Kidney glomerular epithelial cell (primary cell): Measurements from ENCODE around the gene SDSL.

ENCODE experiments used
- DNase-seq: peaks from one replicate; lab custom pipeline; 2025; lab: John Stamatoyannopoulos, UW

The SDSL gene

DNA sequence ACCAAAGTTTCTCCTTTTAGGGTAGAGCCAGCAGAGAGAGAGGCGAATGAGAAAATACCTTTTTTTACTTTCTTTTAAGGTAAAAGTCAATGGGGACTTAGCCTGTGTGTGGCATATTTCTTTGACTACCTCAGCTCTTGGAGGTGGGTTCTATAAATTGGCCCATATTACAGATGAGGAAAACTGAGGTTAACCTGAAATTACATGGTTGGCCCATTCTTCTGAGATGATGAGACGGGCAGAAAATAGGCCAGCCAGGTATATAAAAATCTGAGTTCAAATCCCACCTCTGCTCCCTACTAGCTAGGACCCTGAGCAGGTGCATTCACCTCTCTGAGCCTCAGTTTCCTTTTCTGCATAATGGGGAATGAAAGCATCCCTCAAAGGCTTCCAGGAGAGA is 27.1 kb downstream of the SDSL start:
- no peak for DNase-seq

DNA sequence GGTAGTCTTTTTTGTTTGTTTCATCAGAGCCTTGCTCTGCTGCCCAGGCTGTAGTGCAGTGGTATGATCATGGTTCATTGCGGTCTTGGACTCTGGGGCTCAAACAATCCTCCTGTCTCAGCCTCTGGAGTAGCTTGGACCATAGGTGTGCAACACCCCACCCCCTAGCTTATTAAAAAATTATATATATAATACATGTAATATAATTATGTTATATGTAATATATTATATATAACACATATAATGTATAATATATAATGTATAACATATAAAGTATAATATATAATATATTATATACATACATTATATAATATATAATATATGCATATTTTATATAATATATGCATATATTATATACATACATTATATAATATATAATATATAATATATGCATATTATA is 27.7 kb downstream of the SDSL start:
- DNase-seq, result no peak

DNA sequence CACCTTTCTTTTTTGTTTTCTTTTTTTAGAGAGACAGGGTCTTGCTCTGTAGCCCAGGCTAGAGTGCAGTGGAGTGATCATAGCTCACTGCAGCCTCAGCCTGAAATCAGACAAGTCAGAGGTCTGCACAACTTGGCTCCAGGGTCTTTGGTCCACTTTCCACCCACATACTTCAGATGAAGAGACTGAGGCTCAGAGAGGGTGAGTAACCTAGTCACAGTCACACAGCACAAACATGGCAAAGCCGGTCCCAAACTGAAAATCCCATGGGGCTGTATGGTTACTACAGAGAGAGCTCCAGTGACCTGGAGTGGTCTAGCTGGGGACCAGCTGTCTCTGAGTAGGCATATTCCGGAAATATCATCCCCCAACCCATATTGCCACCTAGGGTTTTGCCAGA is 30.3 kb downstream of the SDSL start:
- no peak for DNase-seq

DNA sequence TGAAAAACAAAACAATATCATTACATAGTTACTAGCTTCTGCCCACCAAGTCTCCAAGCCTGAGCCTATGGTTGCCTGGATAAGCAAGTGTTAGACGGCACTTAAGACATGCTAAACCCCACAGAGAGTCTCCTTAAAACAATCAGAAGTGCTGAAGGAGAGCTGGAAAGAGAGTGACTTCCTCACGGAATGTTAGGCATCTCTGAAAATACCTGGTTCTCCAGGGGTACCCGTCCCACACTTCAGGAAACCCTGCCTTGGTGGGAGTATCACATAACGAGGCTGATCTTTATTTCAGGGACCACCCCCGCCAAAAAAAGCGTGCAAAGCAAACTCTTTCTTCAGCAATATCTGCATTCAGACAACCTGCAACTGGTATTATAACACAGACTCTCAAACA is 31.1 kb downstream of the SDSL start:
- DNase-seq, result no peak

DNA sequence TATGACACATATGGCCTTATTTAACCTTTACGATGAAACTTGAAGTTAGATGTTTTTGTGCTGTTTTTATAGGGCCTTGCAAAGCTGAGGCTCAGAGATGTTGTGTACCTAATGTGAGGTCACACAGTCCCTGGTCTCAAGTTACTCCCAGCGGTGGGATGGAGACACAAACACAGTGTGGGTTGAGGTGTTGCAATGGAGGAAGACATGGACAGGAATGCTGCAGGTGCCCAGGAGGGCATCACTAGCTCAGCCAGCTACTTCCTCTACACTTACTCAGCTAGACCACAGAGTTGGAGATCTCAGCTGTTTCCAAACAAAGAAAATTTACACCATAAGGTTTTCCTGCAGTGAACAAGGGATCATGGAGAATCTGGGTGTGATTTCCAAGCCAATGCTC is 34.0 kb downstream of the SDSL start:
- no peak for DNase-seq

DNA sequence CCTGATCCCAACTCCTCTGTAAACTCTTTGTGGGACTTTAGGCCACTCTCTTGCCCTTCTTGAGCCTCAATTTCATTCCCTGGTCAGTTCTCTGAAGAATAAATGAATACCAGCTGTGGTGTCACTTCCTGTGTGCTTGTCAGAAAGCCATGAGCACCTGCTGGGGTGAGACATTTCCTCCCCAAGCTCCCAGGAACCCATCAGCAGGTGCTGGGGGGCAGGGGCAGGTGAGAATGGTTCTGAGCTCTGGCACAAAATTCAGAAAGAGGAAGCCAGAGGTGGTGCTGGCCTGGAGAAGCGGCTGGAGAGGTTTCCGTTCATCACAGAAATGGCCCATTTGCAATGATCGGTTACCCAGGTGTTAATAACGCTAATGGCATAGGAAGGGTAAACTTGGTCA is 34.6 kb downstream of the SDSL start:
- DNase-seq, result no peak

DNA sequence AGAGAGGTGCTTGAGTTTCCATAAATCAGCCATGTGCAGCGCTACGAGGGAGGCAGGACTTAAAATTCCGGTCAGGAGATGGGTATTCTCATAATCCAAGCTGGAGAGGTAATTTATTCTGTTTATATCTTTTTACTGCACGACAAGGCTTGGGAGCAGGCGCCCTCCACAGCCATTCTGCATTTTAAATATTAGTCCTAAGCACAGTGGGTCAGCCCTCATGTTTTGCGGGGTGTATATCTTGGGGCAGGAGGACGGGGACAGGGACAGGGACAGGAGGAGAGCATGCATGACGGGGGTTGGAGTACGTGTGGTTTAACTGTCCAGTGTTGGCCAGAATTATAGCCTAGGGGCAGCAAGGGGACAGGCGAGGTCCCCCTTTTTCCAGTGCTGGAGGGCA is 35.0 kb downstream of the SDSL start:
- no peak for DNase-seq

DNA sequence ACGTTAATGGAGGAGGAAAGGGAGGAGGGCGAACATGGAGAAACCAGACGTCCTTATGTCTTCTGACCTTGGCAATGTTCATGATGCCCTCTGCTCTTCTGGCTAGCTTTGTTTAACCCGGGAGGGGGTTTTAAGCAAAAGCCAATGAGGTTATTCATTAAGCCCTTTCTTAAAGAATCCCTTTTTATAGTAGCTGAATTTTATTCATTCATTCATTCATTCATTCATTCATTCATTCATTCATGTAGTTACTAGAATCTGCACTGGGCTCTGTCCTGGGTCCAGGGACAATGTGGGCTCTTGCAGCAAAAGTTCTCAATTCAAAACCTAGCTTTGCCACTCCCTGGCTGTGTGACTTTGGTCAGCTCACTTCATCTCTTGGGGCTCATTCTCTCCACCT is 35.5 kb downstream of the SDSL start:
- DNase-seq, result no peak

DNA sequence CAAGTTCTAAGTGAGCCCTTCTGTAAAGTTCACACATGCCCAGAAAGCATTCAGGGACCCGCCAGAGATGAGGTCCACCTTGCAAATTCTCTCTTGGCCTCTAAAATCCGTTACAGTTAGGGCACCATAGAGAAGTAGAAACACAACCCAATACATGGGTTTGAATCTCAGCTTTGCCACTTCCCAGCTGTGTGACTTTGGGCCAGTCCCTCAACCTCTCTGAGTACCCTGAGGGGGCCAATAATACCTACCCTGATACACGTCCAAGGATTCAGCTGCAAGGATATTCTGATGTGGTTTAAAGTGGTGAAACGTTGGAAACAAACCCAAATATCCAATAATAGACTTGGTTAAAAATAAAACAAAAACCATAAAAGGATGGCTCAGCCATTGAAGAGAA is 37.8 kb downstream of the SDSL start:
- no peak for DNase-seq

DNA sequence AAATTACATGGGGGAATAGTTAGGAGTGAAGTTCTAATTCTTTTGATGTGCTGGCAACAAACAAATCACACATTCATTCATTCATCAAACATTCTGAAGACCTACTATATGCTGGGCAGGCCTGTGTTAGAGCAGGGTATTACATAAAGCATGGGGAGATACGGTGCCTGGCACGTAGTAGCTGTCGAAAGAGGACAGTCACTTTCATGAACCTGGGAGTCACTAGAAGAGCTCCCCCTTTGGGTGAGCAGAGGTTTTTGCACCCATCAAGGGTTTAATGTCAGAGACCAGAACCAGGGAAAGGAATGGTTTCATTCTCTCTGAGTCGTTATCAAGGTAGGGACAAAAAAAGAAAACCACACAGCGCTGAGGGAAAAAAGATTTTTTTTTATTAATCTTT is 39.5 kb downstream of the SDSL start:
- no peak for DNase-seq

DNA sequence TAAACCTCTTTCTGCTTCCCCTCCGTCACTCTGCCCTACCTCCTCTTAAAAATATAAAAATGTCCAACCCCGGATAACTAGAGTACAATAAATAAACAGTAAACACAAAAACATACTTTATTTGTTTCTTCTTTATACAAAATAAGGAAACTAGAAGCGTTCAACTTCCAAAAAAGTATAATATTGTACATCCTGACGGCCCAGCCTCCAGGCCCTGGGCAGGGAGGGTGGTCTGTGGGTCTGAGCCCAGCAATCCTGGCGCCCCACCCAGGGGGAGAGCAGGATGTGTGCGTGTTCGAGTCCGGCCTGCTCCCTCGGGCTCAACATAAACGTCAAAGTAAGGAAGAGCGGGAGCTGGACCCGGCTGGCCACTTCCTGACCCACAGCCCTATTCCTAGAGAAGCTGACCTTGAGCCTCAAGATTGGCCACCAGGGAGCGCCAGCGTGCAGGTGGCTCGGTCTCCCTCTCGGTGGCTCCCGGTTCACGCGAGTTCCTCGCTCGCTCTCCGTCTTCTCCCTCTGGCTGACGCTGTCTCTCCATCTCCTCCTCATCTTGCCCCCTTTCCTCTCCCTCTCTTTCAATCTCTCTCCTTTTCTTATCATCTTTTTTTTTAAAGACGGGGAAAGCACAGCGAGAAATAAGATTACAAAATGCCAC is 40.1 kb downstream of the SDSL start:
- peak; percentile 66 for DNase-seq

DNA sequence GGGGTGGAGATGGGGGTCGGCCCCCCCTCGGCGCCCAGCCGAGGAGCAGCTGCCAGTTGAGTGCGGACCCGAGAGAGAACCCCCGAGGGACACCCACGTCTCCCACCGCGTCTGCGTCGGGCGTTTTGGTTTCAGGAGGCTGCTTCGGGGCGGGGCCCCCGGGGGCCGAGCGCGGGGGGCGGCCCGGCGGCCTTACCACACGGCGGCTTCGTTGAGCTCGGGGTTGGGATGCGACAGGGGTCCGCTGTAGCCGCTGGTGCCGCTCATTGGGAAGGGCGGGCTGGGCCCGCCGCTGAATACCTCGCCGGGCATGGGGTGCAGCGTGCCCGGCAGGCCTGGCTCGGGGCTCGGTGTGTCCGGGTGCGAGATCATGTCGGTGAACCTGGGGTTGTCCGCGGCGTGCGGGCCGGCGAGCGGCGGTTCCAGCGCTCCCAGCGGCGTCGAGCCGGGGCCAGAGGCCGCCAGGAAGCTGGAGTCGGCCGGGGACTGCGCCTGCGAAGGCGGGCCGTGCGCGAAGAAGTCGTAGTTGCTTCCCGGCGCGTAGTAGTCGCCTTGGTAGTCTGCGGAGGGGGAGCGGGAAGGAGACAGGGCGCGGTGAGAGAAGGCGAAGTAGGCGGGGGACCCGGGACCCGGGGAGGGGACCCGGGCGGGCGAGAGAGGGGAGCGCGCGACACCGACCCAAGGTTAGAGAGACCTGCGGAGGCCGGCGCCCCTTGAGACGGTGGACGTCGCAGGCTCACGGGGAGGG is 41.0 kb downstream of the SDSL start:
- DNase-seq, result no peak

DNA sequence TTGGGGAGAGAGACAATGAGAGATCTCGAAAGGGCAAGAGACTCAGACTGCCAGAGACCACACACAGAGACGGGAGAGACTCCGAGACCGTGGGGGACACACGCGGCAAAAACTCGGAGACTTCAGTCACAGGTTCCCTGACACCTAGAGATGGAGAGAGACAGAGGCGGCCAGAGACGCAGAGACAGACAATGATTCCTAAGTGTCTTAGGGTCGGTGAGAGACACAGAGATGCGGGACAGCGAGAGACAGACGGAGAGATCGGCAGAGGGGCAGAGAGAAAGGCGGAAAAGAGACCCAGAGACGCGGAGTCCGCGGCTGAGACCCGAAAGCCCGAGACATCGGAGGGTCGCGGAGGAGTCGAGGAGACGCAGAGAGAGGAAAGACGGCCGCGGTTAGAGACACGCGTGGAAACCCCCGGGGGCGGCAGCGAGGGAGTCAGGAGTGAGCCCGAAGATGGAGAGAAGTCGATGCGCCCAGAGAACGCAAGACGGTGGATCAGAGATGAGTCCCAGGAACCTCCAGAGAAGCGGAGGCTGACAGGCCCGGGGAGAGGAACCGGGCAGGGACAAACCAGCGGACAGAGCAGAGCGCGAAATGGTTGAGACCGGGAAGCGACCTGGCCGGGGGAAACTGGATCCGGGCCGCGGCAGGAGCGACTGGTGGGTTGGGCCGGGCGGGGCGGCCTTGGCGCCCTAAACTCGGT is 41.7 kb downstream of the SDSL start:
- DNase-seq, result no peak

DNA sequence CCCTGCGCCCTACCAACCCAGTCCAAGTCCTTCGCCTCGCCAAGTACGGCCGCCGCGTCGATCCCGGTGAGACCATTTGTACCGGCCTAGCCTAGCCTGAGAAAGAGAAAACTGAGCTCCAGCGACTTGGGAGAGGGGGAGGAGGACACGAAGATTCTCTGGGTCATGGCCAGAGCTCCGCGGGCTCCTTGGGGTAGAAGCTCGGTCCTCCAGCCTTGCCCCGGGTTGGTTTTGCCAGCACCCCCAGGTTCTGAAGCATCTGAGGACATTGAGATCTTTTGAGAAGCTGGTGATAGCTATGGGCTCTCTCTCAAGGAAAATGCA is 42.2 kb downstream of the SDSL start:
- DNase-seq, result no peak

DNA sequence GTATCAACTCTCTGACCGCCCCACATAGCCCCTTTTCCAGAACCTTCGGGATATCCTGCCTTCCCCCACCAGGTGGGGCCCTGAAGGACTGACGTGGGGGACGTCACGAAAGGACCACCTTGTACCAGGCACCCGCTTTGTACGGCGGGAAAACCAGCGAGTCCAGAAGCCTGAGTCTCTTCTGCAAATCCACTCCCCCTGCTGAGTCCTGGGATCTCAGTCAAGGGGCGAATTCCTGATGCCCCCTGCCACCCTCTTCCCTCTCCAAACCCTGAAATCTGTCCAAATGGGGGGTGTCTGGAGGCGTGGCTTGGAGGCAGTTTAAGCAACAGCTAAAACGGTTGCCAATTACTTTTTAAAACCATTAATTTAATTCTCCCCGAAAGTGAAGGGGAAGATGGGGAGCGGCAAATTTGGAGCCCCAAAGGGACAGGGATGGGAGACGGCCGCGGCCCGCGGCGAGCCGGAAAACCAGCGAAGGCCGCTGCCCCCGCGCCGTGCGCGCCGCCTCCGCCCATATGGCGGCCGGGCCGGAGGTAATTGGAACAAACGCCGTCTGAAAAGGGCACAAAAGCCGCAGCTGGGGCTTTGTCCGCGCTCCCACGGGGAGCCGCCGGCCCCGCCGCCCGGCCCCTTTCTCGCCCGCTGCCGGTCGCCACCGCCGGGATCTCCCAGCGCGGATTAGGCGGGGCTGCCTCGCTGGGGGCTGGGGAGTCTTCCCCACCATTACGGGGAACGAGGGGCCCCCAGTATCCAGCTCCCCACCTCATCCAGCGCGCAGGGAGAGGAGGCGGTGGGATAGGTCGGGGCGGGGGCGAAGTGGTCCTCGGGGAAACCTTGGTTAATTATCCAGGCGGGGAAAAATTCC is 42.9 kb downstream of the SDSL start:
- no peak for DNase-seq

DNA sequence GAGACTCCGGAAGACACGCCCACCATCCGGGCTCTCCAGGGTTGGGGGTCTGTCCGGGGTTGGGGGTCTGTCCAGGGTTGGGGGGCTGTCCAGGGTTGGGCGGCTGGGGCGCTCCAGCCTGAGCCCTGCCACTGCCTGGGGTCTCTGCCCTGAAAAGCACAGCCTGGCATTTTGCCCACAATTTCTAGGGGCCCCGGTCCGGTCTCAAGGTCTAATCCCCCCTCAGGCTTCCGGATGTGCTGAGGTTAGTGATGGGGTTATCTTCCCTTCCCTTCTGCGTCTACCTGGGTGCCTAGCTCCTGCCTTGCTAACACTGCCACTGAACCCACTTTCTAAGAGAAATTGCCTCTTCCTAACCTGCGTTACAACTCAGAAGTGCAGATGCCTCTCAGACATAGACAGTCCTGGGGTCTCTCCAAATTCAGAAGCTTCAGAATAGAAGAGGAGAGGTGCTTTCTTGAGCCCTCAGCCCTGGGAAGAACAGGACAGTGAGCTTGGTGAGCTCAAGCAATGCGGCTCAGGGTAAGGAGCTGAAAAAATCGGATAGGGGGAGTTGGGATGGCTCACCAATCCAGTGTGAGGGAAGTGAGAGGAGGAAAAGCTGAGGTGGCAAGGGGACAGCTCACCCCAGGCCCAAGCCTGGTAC is 43.8 kb downstream of the SDSL start:
- DNase-seq, result no peak

DNA sequence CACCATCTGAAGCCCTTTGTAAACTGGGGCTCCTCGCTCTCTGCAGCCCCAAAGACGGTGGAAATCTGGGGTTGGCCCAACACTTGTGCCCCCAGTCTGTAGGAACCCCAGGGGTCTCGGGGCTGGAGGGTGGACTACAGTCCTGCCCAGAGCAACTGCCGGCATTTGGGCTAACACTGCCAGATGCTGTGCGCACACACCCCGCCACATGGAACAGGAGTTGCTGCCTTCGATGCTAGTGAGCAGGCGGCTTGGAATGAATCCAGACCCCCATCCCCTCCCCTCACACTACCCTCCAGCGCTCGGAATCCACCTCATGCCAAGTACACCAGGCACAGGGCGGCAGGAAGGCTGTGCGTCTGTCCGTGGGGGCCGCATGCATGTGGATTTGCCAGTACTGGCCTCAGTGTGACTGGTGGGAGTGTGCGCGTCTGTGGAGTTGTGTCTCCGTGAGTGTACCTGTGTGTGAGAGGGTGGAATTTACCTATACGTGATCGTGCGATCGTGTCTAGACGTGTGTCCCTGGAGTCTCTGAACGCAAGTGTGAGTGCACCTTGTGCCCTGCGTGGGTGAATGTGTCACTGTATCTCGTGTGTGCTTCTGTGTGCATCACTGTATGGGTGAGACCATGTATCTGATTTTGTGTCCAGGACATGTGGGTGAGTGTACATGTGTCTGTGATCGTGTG is 44.4 kb downstream of the SDSL start:
- no peak for DNase-seq

DNA sequence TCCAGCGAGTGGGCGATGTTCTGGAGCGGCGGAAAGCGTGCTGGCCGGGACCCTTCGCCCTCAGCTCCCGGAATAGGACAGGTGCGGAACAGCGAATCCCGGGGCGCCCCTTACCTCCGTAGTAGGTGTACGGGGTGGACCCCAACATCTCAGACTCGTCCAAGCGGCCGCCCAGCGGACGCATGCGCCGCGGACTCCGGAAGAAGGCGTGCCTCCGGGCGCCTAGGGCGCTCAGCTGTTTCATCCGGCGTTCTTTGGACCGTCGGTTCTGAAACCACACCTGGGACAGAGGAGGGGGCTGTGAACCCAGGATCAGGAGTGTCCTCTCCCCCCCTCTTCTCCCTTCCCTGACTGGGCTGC is 44.9 kb downstream of the SDSL start:
- DNase-seq, result no peak

DNA sequence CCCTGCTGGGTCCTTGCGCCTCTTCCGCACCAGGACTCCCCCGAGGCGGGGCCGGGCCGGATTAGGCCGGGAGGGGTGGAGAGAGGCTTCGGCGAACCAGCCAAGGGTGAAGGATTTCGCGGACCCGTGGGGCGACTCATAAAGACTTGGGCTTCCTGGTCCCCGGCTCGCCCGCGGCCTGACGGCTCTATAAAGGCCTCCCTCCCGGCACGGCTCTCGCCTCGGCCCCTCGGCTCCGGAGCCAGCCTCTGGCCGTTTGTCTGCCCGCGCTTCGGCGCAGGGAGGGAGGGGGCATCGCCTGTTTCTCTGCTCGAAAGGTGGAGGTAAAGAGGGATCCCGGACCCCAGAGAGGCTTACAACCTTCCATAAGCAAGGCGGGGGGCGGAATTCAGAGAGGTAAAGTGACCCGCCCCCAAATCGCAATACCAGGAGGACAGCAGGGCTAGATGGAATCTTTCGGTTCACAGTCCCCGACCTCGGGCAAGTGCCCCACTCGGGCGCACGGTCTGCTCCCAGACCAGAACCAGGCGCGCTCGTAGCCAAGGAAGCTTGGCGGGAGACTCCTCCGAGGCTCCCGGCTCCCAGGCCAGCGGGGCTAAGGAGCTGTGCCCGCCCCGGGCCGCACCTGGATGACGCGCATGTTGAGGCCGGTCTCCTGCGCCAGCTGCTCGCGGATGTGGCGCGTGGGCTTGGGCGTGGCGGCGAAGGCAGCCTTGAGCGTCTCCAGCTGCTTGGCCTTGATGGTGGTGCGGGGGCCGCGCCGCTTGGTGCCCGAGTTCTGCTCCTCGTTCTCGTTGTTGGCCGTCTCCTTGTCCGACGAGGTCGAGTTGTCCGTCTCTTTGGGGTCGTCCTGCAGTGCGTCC is 45.6 kb downstream of the SDSL start:
- no peak for DNase-seq

DNA sequence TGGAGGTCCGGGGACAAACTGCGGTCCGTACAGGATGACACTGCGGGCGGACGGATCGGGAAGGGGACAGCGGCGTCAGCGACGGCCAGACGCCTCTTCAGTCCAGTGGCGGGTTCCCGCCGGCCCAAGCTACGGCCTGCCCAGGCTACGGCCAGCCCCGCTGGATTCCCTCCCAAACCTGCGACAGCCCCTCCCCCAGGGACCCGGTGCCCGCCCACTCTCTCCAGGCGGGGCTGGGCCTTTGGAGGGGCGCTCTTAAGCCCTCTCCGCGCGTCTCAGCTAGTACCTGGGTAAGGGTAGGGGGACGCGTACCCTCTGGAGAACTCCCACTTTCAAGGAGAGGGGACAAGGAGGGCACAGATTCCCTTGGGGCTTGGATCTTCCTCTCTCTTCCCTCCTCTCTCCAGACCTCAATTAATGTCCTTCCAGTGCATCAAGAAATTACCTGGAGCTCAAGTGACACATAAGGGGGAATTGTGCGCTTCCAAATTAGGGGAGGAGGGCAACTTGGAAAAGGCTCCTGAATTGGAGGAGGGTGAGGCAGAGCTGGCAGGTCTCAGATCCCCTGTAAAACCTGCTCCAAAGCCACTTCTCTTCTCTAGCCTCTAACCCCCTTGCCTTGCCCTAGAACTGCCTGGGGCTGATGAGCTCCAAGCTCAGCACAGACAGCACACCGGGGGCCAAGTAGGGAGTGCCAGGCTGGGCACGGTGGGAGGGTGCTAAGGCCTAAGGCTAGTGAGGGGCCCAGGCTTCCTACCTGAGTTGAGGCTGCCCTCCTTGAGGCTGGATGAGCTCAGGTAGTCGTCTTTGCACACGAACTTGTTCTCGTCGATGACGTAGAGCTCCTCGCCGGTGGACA is 46.4 kb downstream of the SDSL start:
- no peak for DNase-seq
